H9 (cell line): ENCODE data around the gene HFE. TPM values are rescaled to one million over a fixed set of nuclear protein-coding genes. Genes with fewer than 3 reads are reported as not detected.
A peak's percentile ranks its signal among the peaks of the same experiment; 100 is the strongest.

ENCODE experiments used
- DNase-seq: peaks from one replicate; pipeline ENCODE4 v3.0.0-alpha.2; 2017
- H2AFZ ChIP-seq: one replicate; pipeline ENCODE4 v1.6.1; 2013; ENCODE audit warnings: mild to moderate bottlenecking, low read length, control low read depth, moderate library complexity
- H2AK5ac ChIP-seq: 2 replicates; pipeline ENCODE4 v1.6.1; 2013; ENCODE audit warnings: low read length, control low read depth, mixed read lengths; ENCODE audit not compliant: insufficient read length
- H2BK120ac ChIP-seq: one replicate; pipeline ENCODE4 v1.6.1; 2013; ENCODE audit warnings: low read depth, mild to moderate bottlenecking, low read length, control low read depth, inconsistent platforms; ENCODE audit not compliant: poor library complexity, severe bottlenecking
- H2BK12ac ChIP-seq: 2 replicates; pipeline ENCODE4 v1.6.1; 2013; ENCODE audit warnings: low read length, control low read depth, mixed read lengths, low read depth; ENCODE audit not compliant: insufficient read length
- H2BK15ac ChIP-seq: 2 replicates; pipeline ENCODE4 v1.6.1; 2013; ENCODE audit warnings: low read depth, low read length, control low read depth
- H2BK20ac ChIP-seq: one replicate; pipeline ENCODE4 v1.6.1; 2013; ENCODE audit warnings: low read depth, mild to moderate bottlenecking, low read length, control low read depth, inconsistent platforms; ENCODE audit not compliant: poor library complexity, severe bottlenecking
- H2BK5ac ChIP-seq: 2 replicates; pipeline ENCODE4 v1.6.1; 2013; ENCODE audit warnings: low read length, control low read depth, mixed read lengths; ENCODE audit not compliant: insufficient read length
- H3K14ac ChIP-seq: 2 replicates; pipeline ENCODE4 v1.6.1; 2013; ENCODE audit warnings: low read length, control low read depth; ENCODE audit not compliant: insufficient read depth
- H3K18ac ChIP-seq: 2 replicates; pipeline ENCODE4 v1.6.1; 2013; ENCODE audit warnings: low read depth, mild to moderate bottlenecking, mixed read lengths, low read length, control low read depth; ENCODE audit not compliant: insufficient read length
- H3K23ac ChIP-seq: 2 replicates; pipeline ENCODE4 v1.6.1; 2013; ENCODE audit warnings: low read length, control low read depth, mixed read lengths, low read depth; ENCODE audit not compliant: insufficient read length
- H3K23me2 ChIP-seq: 2 replicates; pipeline ENCODE4 v1.6.1; 2013; ENCODE audit warnings: low read depth, mild to moderate bottlenecking, mixed read lengths, low read length, control low read depth; ENCODE audit not compliant: insufficient read length, poor library complexity, severe bottlenecking
- H3K27ac ChIP-seq: 2 replicates; pipeline ENCODE4 v1.5.1; 2013; ENCODE audit warnings: low read length, control low read depth, mixed read lengths, low read depth; ENCODE audit not compliant: insufficient read length
- H3K27me3 ChIP-seq: 2 replicates; pipeline ENCODE4 v1.6.1; 2013; ENCODE audit warnings: low read length, control low read depth, inconsistent platforms; ENCODE audit not compliant: insufficient read depth
- H3K4ac ChIP-seq: 2 replicates; pipeline ENCODE4 v1.6.1; 2013; ENCODE audit warnings: low read depth, mild to moderate bottlenecking, control low read depth, inconsistent platforms, low read length, moderate library complexity
- H3K4me1 ChIP-seq: 2 replicates; pipeline ENCODE4 v1.6.1; 2013; ENCODE audit warnings: low read length, control low read depth, inconsistent platforms; ENCODE audit not compliant: insufficient read depth
- H3K4me2 ChIP-seq: 2 replicates; pipeline ENCODE4 v1.6.1; 2013; ENCODE audit warnings: low read length, control low read depth, mixed read lengths; ENCODE audit not compliant: insufficient read length, insufficient read depth
- H3K56ac ChIP-seq: 2 replicates; pipeline ENCODE4 v1.6.1; 2013; ENCODE audit warnings: low read depth, mild to moderate bottlenecking, mixed read lengths, low read length, control low read depth; ENCODE audit not compliant: insufficient read length
- H3K79me1 ChIP-seq: 2 replicates; pipeline ENCODE4 v1.6.1; 2013; ENCODE audit warnings: low read depth, mild to moderate bottlenecking, moderate library complexity, low read length, control low read depth, inconsistent platforms; ENCODE audit not compliant: insufficient read depth, poor library complexity, severe bottlenecking
- H3K79me2 ChIP-seq: 2 replicates; pipeline ENCODE4 v1.6.1; 2013; ENCODE audit warnings: low read length, control low read depth, inconsistent platforms; ENCODE audit not compliant: insufficient read depth
- H3K9ac ChIP-seq: 2 replicates; pipeline ENCODE4 v1.6.1; 2013; ENCODE audit warnings: low read length, control low read depth, mixed read lengths; ENCODE audit not compliant: insufficient read length; ENCODE audit errors: extremely low read depth
- H3K9me3 ChIP-seq: one replicate; pipeline ENCODE4 v1.6.1; 2013; ENCODE audit warnings: low read depth, low read length, inconsistent platforms; ENCODE audit not compliant: control insufficient read depth
- H3T11ph ChIP-seq: one replicate; pipeline ENCODE4 v1.6.1; 2013; ENCODE audit warnings: mild to moderate bottlenecking, low read length, control low read depth, inconsistent platforms
- H4K20me1 ChIP-seq: one replicate; pipeline ENCODE4 v1.6.1; 2013; ENCODE audit not compliant: control insufficient read depth, insufficient read length, insufficient read depth
- H4K5ac ChIP-seq: 2 replicates; pipeline ENCODE4 v1.6.1; 2013; ENCODE audit warnings: low read depth, mild to moderate bottlenecking, mixed read lengths, low read length, control low read depth; ENCODE audit not compliant: insufficient read length
- H4K8ac ChIP-seq: replicated peaks from 2 replicates; pipeline ENCODE4 v1.6.1; 2013; ENCODE audit warnings: low read length, control low read depth, mixed read lengths, low read depth; ENCODE audit not compliant: insufficient read length
- H4K91ac ChIP-seq: 2 replicates; pipeline ENCODE4 v1.6.1; 2013; ENCODE audit warnings: low read depth, mild to moderate bottlenecking, moderate library complexity, mixed read lengths, low read length, control low read depth; ENCODE audit not compliant: insufficient read length
- H3K27ac Mint-ChIP-seq, 3 experiments: 2 replicates in 2 of 3; 3 replicates in 1 of 3; pipeline ENCODE4 v1.8.0; 2020 to 2021; ENCODE audit warnings: mixed read lengths in 3 of 3, mild to moderate bottlenecking in 1 of 3, moderate library complexity in 1 of 3
- H3K27me3 Mint-ChIP-seq: 2 replicates; pipeline ENCODE4 v1.8.0; 2021; ENCODE audit warnings: low read depth, mild to moderate bottlenecking, moderate library complexity, mixed read lengths
- H3K36me3 Mint-ChIP-seq, 3 experiments: 2 replicates in 2 of 3; 3 replicates in 1 of 3; pipeline ENCODE4 v1.8.0; 2020 to 2021; ENCODE audit warnings: low read depth in 3 of 3, mixed read lengths in 3 of 3; ENCODE audit not compliant: insufficient read depth in 1 of 3
- H3K4me1 Mint-ChIP-seq, 2 experiments: 2 replicates each; pipeline ENCODE4 v1.8.0; 2020; ENCODE audit warnings: mixed read lengths in 2 of 2
- H3K4me3 Mint-ChIP-seq, 2 experiments: 2 replicates in 1 of 2; 3 replicates in 1 of 2; pipeline ENCODE4 v1.8.0; 2020 to 2021; ENCODE audit warnings: mild to moderate bottlenecking in 2 of 2, mixed read lengths in 2 of 2, moderate library complexity in 1 of 2
- H3K9me3 Mint-ChIP-seq, 2 experiments: 2 replicates in 1 of 2; 3 replicates in 1 of 2; pipeline ENCODE4 v1.8.0; 2020; ENCODE audit warnings: mild to moderate bottlenecking in 2 of 2, mixed read lengths in 2 of 2, moderate library complexity in 1 of 2
- WGBS: extraction: QIAGEN DNeasy Blood & Tissue Kit; methylation state at CpG from one replicate; pipeline ENCODE4 v1.1.7; 2013; ENCODE audit warnings: missing lambda C conversion rate, low lambda C conversion rate, mixed read lengths; ENCODE audit not compliant: insufficient read length; ENCODE audit errors: extremely low coverage; 5-methylcytosine and 5-hydroxymethylcytosine counted together
- total RNA-seq: library from RNA; stranded (reverse); gene quantifications from 2 replicates; pipeline ENCODE4 v1.2.1, GENCODE V29; 2021
- TF ChIP-seq, protein P1 (sequence below): fragments of 200-600 bp; sonication (generic); conservative IDR thresholded peaks from 3 replicates; pipeline ENCODE4 v1.8.0; 2021; ENCODE audit warnings: antibody characterized with exemption, mild to moderate bottlenecking

HFE gene
- total RNA-seq, 1 experiment from 2014 or later, result 0.98 TPM

DNA sequence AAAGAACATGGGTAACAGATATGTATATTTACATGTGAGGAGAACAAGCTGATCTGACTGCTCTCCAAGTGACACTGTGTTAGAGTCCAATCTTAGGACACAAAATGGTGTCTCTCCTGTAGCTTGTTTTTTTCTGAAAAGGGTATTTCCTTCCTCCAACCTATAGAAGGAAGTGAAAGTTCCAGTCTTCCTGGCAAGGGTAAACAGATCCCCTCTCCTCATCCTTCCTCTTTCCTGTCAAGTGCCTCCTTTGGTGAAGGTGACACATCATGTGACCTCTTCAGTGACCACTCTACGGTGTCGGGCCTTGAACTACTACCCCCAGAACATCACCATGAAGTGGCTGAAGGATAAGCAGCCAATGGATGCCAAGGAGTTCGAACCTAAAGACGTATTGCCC is 5.2 kb downstream of the HFE start:
- H3K27ac Mint-ChIP-seq, result 0 out of 7 replicates have a peak overlapping the region, but pooled peaks of 1 of the 3 experiments have one; percentile 63
- H3K27me3 ChIP-seq, result no peaks in the 10 kb centered on the region

More for the DNA sequence above, 5.2 kb downstream of the HFE start:
- Histone ChIP-seq H4K5ac (no peak overlapping the region), H3K18ac (no peak overlapping the region), H2BK12ac (no peak overlapping the region), H3K79me2 (no peaks in the 10 kb centered on the region), H2AK5ac (no peak overlapping the region), H4K8ac (no peak overlapping the region), H2BK15ac (no peak overlapping the region), H2AFZ (no peak overlapping the region), H3K9me3 (no peaks in the 10 kb centered on the region), H3K27ac (no peak overlapping the region), H3K4me1 (no peaks in the 10 kb centered on the region), H2BK20ac (no peak overlapping the region), H4K20me1 (no peaks in the 10 kb centered on the region), H3K4me2 (no peak overlapping the region), H3K14ac (no peak overlapping the region), H3K56ac (no peak overlapping the region), H4K91ac (no peak overlapping the region), H2BK5ac (no peak overlapping the region), H3K23me2 (peaks cover 4% of the 10 kb centered on the region), H3K79me1 (no peaks in the 10 kb centered on the region), H3K23ac (no peak overlapping the region), H2BK120ac (no peak overlapping the region), H3T11ph (no peak overlapping the region), H3K4ac (no peak overlapping the region), H3K9ac (no peak overlapping the region)
- no peak overlapping the region for H3K4me3 Mint-ChIP-seq
- DNase-seq, result no peak
- no peaks in the 10 kb centered on the region; the same call in none of the 2 replicates for H3K27me3 Mint-ChIP-seq
- no CpG with 5 or more reads among the region's 4 CpGs for WGBS
- H3K9me3 Mint-ChIP-seq, result no peaks in the 10 kb centered on the region
- peaks cover 19 to 21% of the 10 kb centered on the region in 2 experiments for H3K4me1 Mint-ChIP-seq
- TF ChIP-seq, protein P1, sequence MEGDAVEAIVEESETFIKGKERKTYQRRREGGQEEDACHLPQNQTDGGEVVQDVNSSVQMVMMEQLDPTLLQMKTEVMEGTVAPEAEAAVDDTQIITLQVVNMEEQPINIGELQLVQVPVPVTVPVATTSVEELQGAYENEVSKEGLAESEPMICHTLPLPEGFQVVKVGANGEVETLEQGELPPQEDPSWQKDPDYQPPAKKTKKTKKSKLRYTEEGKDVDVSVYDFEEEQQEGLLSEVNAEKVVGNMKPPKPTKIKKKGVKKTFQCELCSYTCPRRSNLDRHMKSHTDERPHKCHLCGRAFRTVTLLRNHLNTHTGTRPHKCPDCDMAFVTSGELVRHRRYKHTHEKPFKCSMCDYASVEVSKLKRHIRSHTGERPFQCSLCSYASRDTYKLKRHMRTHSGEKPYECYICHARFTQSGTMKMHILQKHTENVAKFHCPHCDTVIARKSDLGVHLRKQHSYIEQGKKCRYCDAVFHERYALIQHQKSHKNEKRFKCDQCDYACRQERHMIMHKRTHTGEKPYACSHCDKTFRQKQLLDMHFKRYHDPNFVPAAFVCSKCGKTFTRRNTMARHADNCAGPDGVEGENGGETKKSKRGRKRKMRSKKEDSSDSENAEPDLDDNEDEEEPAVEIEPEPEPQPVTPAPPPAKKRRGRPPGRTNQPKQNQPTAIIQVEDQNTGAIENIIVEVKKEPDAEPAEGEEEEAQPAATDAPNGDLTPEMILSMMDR, result no peak
- H3K36me3 Mint-ChIP-seq, result peaks cover 0 to 7% (median 3%) of the 10 kb centered on the region in 3 experiments; a peak in 2 of 7 replicates
